ENCODE data around the gene AWAT2.
A peak's percentile ranks its signal among the peaks of the same experiment; 100 is the strongest.

The AWAT2 gene

GRCh38 chrX:70030301-70030767 lies 19.4 kb downstream of the AWAT2 start:
- TF ChIP-seq CTCF (IDR thresholded peaks at IDR 0.05; ENCODE audit: extremely low read depth, missing control alignments): peak; percentile 48
- DNase-seq (ENCODE audit: low spot score): peak; percentile 44

GRCh38 chrX:70029863-70030262 lies 19.9 kb downstream of the AWAT2 start:
- no peak for DNase-seq (ENCODE audit: low spot score)

GRCh38 chrX:70026851-70027200 lies 22.9 kb downstream of the AWAT2 start:
- no peak for DNase-seq (ENCODE audit: low spot score)

More at GRCh38 chrX:70029863-70030262, 19.9 kb downstream of the AWAT2 start:
- TF ChIP-seq CTCF (IDR thresholded peaks at IDR 0.05; ENCODE audit: extremely low read depth, missing control alignments): no peak

GRCh38 chrX:70026112-70026850 lies 23.5 kb downstream of the AWAT2 start:
- no peak for DNase-seq (ENCODE audit: low spot score)
- no peak for TF ChIP-seq CTCF (IDR thresholded peaks at IDR 0.05; ENCODE audit: extremely low read depth, missing control alignments)

More at GRCh38 chrX:70026851-70027200, 22.9 kb downstream of the AWAT2 start:
- no peak for TF ChIP-seq CTCF (IDR thresholded peaks at IDR 0.05; ENCODE audit: extremely low read depth, missing control alignments)

- no peak for DNase-seq (ENCODE audit: low spot score)
- TF ChIP-seq CTCF (IDR thresholded peaks at IDR 0.05; ENCODE audit: extremely low read depth, missing control alignments): no peak
These were observed 24.3 kb downstream of the AWAT2 start for GRCh38 chrX:70025464-70025863.

GRCh38 chrX:70022616-70023015 lies 27.1 kb downstream of the AWAT2 start:
- TF ChIP-seq CTCF (IDR thresholded peaks at IDR 0.05; ENCODE audit: extremely low read depth, missing control alignments): no peak
- no peak for DNase-seq (ENCODE audit: low spot score)

DNA sequence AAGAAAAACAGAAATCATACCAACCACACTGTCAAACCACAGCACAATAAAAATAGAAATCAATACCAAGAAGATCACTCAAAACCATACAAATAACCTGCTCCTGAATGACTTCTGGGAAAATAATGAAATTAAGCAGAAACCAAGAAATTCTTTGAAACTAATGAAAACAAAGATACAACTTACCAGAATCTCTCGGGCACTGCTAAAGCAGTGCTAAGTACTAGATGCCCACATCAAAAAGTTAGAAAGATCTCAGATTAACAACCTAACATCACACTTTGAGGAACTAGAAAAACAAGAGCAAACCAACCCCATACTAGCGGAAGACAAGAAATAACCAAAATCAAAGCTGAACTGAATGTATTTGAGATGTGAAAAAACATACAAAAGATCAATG lies 33.2 kb downstream of the AWAT2 start:
- TF ChIP-seq CTCF (IDR thresholded peaks at IDR 0.05; ENCODE audit: extremely low read depth, missing control alignments): no peak
- no peak for DNase-seq (ENCODE audit: low spot score)

Data from GM20000 (cell line).